MM.1S (cell line): ENCODE measurements around the gene PBX3.

ENCODE experiments used
- DNase-seq: peaks from one replicate; pipeline ENCODE4 v3.0.0-alpha.2; 2015
- H2AFZ ChIP-seq: fragments of 300-600 bp; sonication (generic); 2 replicates; pipeline ENCODE4 v1.6.0; 2016; ENCODE audit warnings: antibody characterized with exemption, low read length
- H3F3A ChIP-seq: fragments of 300-600 bp; sonication (generic); 2 replicates; pipeline ENCODE4 v1.6.1; 2016; ENCODE audit warnings: mild to moderate bottlenecking, antibody characterized with exemption, low read length, moderate library complexity, mixed read lengths; ENCODE audit not compliant: insufficient read depth
- H3K27ac ChIP-seq: fragments of 300-600 bp; sonication (generic); 2 replicates; pipeline ENCODE4 v1.5.1; 2016; ENCODE audit warnings: mild to moderate bottlenecking, low read length
- H3K27me3 ChIP-seq: fragments of 300-600 bp; sonication (generic); replicated peaks from 2 replicates; pipeline ENCODE4 v1.6.0; 2016; ENCODE audit warnings: low read length; ENCODE audit not compliant: insufficient read depth
- H3K36me3 ChIP-seq: fragments of 300-600 bp; sonication (generic); replicated peaks from 2 replicates; pipeline ENCODE4 v1.6.1; 2016; ENCODE audit warnings: mild to moderate bottlenecking, low read length, mixed read lengths; ENCODE audit not compliant: insufficient read depth
- H3K4me1 ChIP-seq: fragments of 300-600 bp; sonication (generic); 2 replicates; pipeline ENCODE4 v1.6.1; 2016; ENCODE audit warnings: low read length, mixed read lengths
- H3K4me2 ChIP-seq: fragments of 300-600 bp; sonication (generic); 2 replicates; pipeline ENCODE4 v1.6.0; 2016; ENCODE audit warnings: low read depth, low read length
- H3K4me3 ChIP-seq: fragments of 300-600 bp; sonication (generic); 2 replicates; pipeline ENCODE4 v1.5.1; 2016; ENCODE audit warnings: low read length, mixed read lengths
- H3K79me2 ChIP-seq: fragments of 300-600 bp; sonication (generic); 2 replicates; pipeline ENCODE4 v1.6.1; 2016; ENCODE audit warnings: mixed run types, low read length, mixed read lengths
- H3K9ac ChIP-seq: fragments of 300-600 bp; sonication (generic); 2 replicates; pipeline ENCODE4 v1.6.1; 2016; ENCODE audit warnings: low read length, mixed read lengths
- H3K9me2 ChIP-seq: fragments of 300-600 bp; sonication (generic); replicated peaks from 2 replicates; pipeline ENCODE4 v1.6.1; 2016; ENCODE audit warnings: mild to moderate bottlenecking, low read length, mixed read lengths; ENCODE audit not compliant: insufficient read depth
- H3K9me3 ChIP-seq: fragments of 300-600 bp; sonication (generic); replicated peaks from 2 replicates; pipeline ENCODE4 v1.6.1; 2016; ENCODE audit warnings: mild to moderate bottlenecking, low read length, mixed read lengths; ENCODE audit not compliant: insufficient read depth
- H4K20me1 ChIP-seq: fragments of 300-600 bp; sonication (generic); 2 replicates; pipeline ENCODE4 v1.6.1; 2016; ENCODE audit warnings: mild to moderate bottlenecking, low read length, moderate library complexity, mixed read lengths; ENCODE audit not compliant: insufficient read depth
- CTCF ChIP-seq: fragments of 300-600 bp; sonication (generic); IDR thresholded peaks from 2 replicates; pipeline ENCODE4 v1.5.1; 2016; ENCODE audit warnings: antibody characterized with exemption, low read length, mixed read lengths
- EZH2 ChIP-seq: fragments of 300-600 bp; sonication (generic); optimal IDR thresholded peaks from 2 replicates; pipeline ENCODE3; 2017; ENCODE audit warnings: low read depth, mild to moderate bottlenecking, antibody characterized with exemption, low read length, mixed read lengths
- EZH2phosphoT487 ChIP-seq: fragments of 300-600 bp; sonication (generic); IDR thresholded peaks from 2 replicates; pipeline ENCODE4 v1.6.1; 2018; ENCODE audit warnings: antibody characterized with exemption, low read length

Gene PBX3

GRCh38 chr9:125743682-125744428, 3.3 kb upstream of the PBX3 start:
- no peak overlapping the region for H3K27ac ChIP-seq
- H3K4me2 ChIP-seq, result no peak overlapping the region
- no peaks in the 10 kb centered on the region for H3F3A ChIP-seq
- H2AFZ ChIP-seq, result no peak overlapping the region
- peaks cover 8% of the 10 kb centered on the region for H3K4me1 ChIP-seq
- TF ChIP-seq EZH2phosphoT487 (no peak), CTCF (no peak), EZH2 (no peak)
- H3K27me3 ChIP-seq, result 0 out of 2 replicates have a peak, but pooled peaks cover 4% of the 10 kb centered on the region
- H3K9ac ChIP-seq, result no peak overlapping the region
- H3K36me3 ChIP-seq, result no peaks in the 10 kb centered on the region
- no peak for DNase-seq
- no peaks in the 10 kb centered on the region for H3K9me2 ChIP-seq
- 0 out of 2 replicates have a peak, but pooled peaks cover 5% of the 10 kb centered on the region for H3K79me2 ChIP-seq
- no peak overlapping the region for H3K4me3 ChIP-seq
- H3K9me3 ChIP-seq, result no peaks in the 10 kb centered on the region
- no peaks in the 10 kb centered on the region for H4K20me1 ChIP-seq

- no peak for DNase-seq
- Histone ChIP-seq H3K9me2 (no peaks in the 10 kb centered on the region), H3K36me3 (no peaks in the 10 kb centered on the region), H3K4me2 (no peak overlapping the region), H3K9ac (no peak overlapping the region), H4K20me1 (no peaks in the 10 kb centered on the region), H3F3A (no peaks in the 10 kb centered on the region), H3K9me3 (no peaks in the 10 kb centered on the region), H3K4me3 (no peak overlapping the region), H3K4me1 (peaks cover 8% of the 10 kb centered on the region), H3K27me3 (0 out of 2 replicates have a peak, but pooled peaks cover 4% of the 10 kb centered on the region), H3K27ac (no peak overlapping the region), H3K79me2 (0 out of 2 replicates have a peak, but pooled peaks cover 6% of the 10 kb centered on the region), H2AFZ (no peak overlapping the region)
- TF ChIP-seq EZH2phosphoT487 (no peak), CTCF (no peak), EZH2 (no peak)
Measured at GRCh38 chr9:125744616-125745015, 2.6 kb upstream of the PBX3 start.

- H3K27me3 ChIP-seq, result 0 out of 2 replicates have a peak, but pooled peaks cover 4% of the 10 kb centered on the region
- 0 out of 2 replicates have a peak, but pooled peaks cover 6% of the 10 kb centered on the region for H3K79me2 ChIP-seq
- H3K9me3 ChIP-seq, result no peaks in the 10 kb centered on the region
- TF ChIP-seq EZH2phosphoT487 (no peak), EZH2 (no peak), CTCF (no peak)
- no peaks in the 10 kb centered on the region for H3F3A ChIP-seq
- no peaks in the 10 kb centered on the region for H3K36me3 ChIP-seq
- H3K9ac ChIP-seq, result no peak overlapping the region
- H3K4me2 ChIP-seq, result no peak overlapping the region
- DNase-seq, result no peak
- H3K4me1 ChIP-seq, result peaks cover 8% of the 10 kb centered on the region
- no peak overlapping the region for H2AFZ ChIP-seq
- H4K20me1 ChIP-seq, result no peaks in the 10 kb centered on the region
- H3K27ac ChIP-seq, result no peak overlapping the region
- H3K4me3 ChIP-seq, result no peak overlapping the region
- H3K9me2 ChIP-seq, result no peaks in the 10 kb centered on the region
Measured at GRCh38 chr9:125745018-125745417, 2.2 kb upstream of the PBX3 start.
